IMR-90 (cell line): ENCODE results near the gene TAS2R40. TPM values are rescaled to one million over a fixed set of nuclear protein-coding genes. Genes with fewer than 3 reads are reported as not detected.

Experiments used
- ATAC-seq: fragments of 200-7000 bp; cut with Tn5 transposase; 2 replicates; pipeline ENCODE4 v1.9.1; 2020; ENCODE audit warnings: low read depth, mild to moderate bottlenecking, moderate library complexity
- BruUV-seq: library from RNA; stranded (reverse); fragments of 400-500 nt; replicated peaks from 2 replicates; lab custom pipeline; 2021; lab: Mats Ljungman, UMichigan
- CTCF ChIA-PET: fragments of 300-600 bp; formaldehyde crosslinking; extraction: SDS; loops from one replicate; lab custom pipeline; 2021; ENCODE audit warnings: antibody characterized with exemption; lab: Yijun Ruan, JAX
- POLR2A ChIA-PET: fragments of 300-600 bp; sonication (Branson Sonifier 250); formaldehyde crosslinking; loops from one replicate; lab custom pipeline; 2022; ENCODE audit warnings: antibody characterized with exemption; ENCODE audit not compliant: unreplicated experiment; lab: Charles Lee
- DNase-seq: peaks from one replicate; pipeline ENCODE4 v3.0.0; 2013
- H2AFZ ChIP-seq: replicated peaks from 2 replicates; pipeline ENCODE3; 2013; ENCODE audit warnings: low read length, mild to moderate bottlenecking; ENCODE audit not compliant: poor library complexity
- H2AK5ac ChIP-seq: 2 replicates; pipeline ENCODE4 v1.6.1; 2013; ENCODE audit warnings: low read depth, low read length, inconsistent platforms
- H2AK9ac ChIP-seq: replicated peaks from 2 replicates; pipeline ENCODE3; 2013; ENCODE audit warnings: mild to moderate bottlenecking, low read depth, low read length, moderate library complexity; ENCODE audit not compliant: poor library complexity
- H2BK120ac ChIP-seq: 2 replicates; pipeline ENCODE4 v1.6.1; 2013; ENCODE audit warnings: low read depth, low read length, inconsistent platforms
- H2BK15ac ChIP-seq: 3 replicates; pipeline ENCODE4 v1.6.1; 2013; ENCODE audit warnings: low read depth, low read length, inconsistent platforms
- H2BK20ac ChIP-seq: 2 replicates; pipeline ENCODE4 v1.6.1; 2013; ENCODE audit warnings: low read depth, mild to moderate bottlenecking, inconsistent platforms, low read length, moderate library complexity
- H2BK5ac ChIP-seq: 2 replicates; pipeline ENCODE4 v1.6.1; 2013; ENCODE audit warnings: mild to moderate bottlenecking, low read depth, low read length, inconsistent platforms; ENCODE audit not compliant: poor library complexity, severe bottlenecking
- H3K14ac ChIP-seq: replicated peaks from 2 replicates; pipeline ENCODE4 v1.6.1; 2013; ENCODE audit warnings: low read depth, low read length, inconsistent platforms
- H3K18ac ChIP-seq: 2 replicates; pipeline ENCODE4 v1.6.1; 2013; ENCODE audit warnings: low read depth, low read length, control low read depth
- H3K23ac ChIP-seq: 2 replicates; pipeline ENCODE4 v1.6.1; 2013; ENCODE audit warnings: low read depth, low read length, inconsistent platforms
- H3K27ac ChIP-seq: 2 replicates; pipeline ENCODE4 v1.5.1; 2013; ENCODE audit warnings: mild to moderate bottlenecking, control low read depth, low read length; ENCODE audit not compliant: insufficient read depth
- H3K27me3 ChIP-seq: 2 replicates; pipeline ENCODE4 v1.6.1; 2013; ENCODE audit warnings: low read length; ENCODE audit not compliant: control insufficient read depth, insufficient read depth
- H3K36me3 ChIP-seq: 2 replicates; pipeline ENCODE4 v1.6.1; 2013; ENCODE audit warnings: low read length, mixed read lengths; ENCODE audit not compliant: control insufficient read depth, insufficient read depth
- H3K4ac ChIP-seq: 2 replicates; pipeline ENCODE4 v1.6.1; 2013; ENCODE audit warnings: low read depth, low read length, inconsistent platforms
- H3K4me1 ChIP-seq: 2 replicates; pipeline ENCODE4 v1.6.1; 2013; ENCODE audit warnings: low read length, mixed read lengths; ENCODE audit not compliant: control insufficient read depth, insufficient read depth
- H3K4me2 ChIP-seq: 2 replicates; pipeline ENCODE4 v1.6.1; 2013; ENCODE audit warnings: low read depth, mild to moderate bottlenecking, control low read depth, low read length, moderate library complexity
- H3K4me3 ChIP-seq: 2 replicates; pipeline ENCODE4 v1.5.1; 2013; ENCODE audit warnings: low read depth, mild to moderate bottlenecking, control low read depth, low read length, moderate library complexity; ENCODE audit not compliant: insufficient read depth
- H3K56ac ChIP-seq: 2 replicates; pipeline ENCODE4 v1.6.1; 2013; ENCODE audit warnings: low read length, inconsistent platforms; ENCODE audit not compliant: insufficient read depth; ENCODE audit errors: extremely low read depth
- H3K79me1 ChIP-seq, 2 experiments: 2 replicates each; pipeline ENCODE4 v1.6.1; 2013; ENCODE audit warnings: low read length in 2 of 2, inconsistent platforms in 1 of 2, low read depth in 1 of 2
- H3K9ac ChIP-seq: 2 replicates; pipeline ENCODE4 v1.6.1; 2013; ENCODE audit warnings: low read depth, low read length, control low read depth
- H3K9me1 ChIP-seq: 2 replicates; pipeline ENCODE4 v1.6.1; 2013; ENCODE audit warnings: low read length, inconsistent platforms; ENCODE audit not compliant: insufficient read depth
- H3K9me3 ChIP-seq: 2 replicates; pipeline ENCODE4 v1.6.1; 2013; ENCODE audit warnings: low read length; ENCODE audit not compliant: control insufficient read depth, insufficient read depth
- H4K20me1 ChIP-seq: 2 replicates; pipeline ENCODE4 v1.6.1; 2013; ENCODE audit warnings: low read length, inconsistent platforms; ENCODE audit not compliant: insufficient read depth
- H4K5ac ChIP-seq: 2 replicates; pipeline ENCODE4 v1.6.1; 2013; ENCODE audit warnings: mild to moderate bottlenecking, low read depth, low read length, control low read depth
- H4K8ac ChIP-seq, 2 experiments: 2 replicates each; pipeline ENCODE4 v1.6.1; 2013; ENCODE audit warnings: low read depth in 2 of 2, low read length in 2 of 2, control low read depth in 1 of 2, inconsistent platforms in 1 of 2
- H4K91ac ChIP-seq: 2 replicates; pipeline ENCODE4 v1.6.1; 2013; ENCODE audit warnings: low read depth, low read length, inconsistent platforms; ENCODE audit not compliant: insufficient read depth
- BHLHE40 ChIP-seq: fragments of 150-350 bp; IDR thresholded peaks from 2 replicates; pipeline ENCODE4 v1.6.1; 2016; ENCODE audit warnings: mild to moderate bottlenecking, low read depth, low read length
- CHD1 ChIP-seq: IDR thresholded peaks from 2 replicates; pipeline ENCODE4 v1.6.1; 2012; ENCODE audit warnings: low read depth, low read length, improper control_type of control experiment
- CTCF ChIP-seq: conservative IDR thresholded peaks from 2 replicates; pipeline ENCODE4 v1.5.1; 2012; ENCODE audit warnings: mild to moderate bottlenecking, low read depth, low read length, improper control_type of control experiment
- MAZ ChIP-seq: IDR thresholded peaks from 2 replicates; pipeline ENCODE4 v1.6.1; 2012; ENCODE audit warnings: low read depth, mild to moderate bottlenecking, low read length, improper control_type of control experiment, moderate library complexity, borderline replicate concordance
- RAD21 ChIP-seq: IDR thresholded peaks from 2 replicates; pipeline ENCODE4 v1.6.1; 2012; ENCODE audit warnings: low read length, improper control_type of control experiment
- SMC3 ChIP-seq: fragments of 150-350 bp; IDR thresholded peaks from 2 replicates; pipeline ENCODE4 v1.6.1; 2016; ENCODE audit warnings: low read depth, mild to moderate bottlenecking, antibody characterized with exemption, low read length, moderate library complexity
- WGBS, 2 experiments: methylation state at CpG; one replicate each; pipeline versions ENCODE4 v1.1.5 to v1.1.7; 2013; ENCODE audit warnings: missing lambda C conversion rate in 2 of 2; ENCODE audit not compliant: insufficient read length in 1 of 2; ENCODE audit errors: extremely low coverage in 2 of 2; 5-methylcytosine and 5-hydroxymethylcytosine counted together
- dilution Hi-C: fragments of 300-500 bp; cut with HindIII; formaldehyde crosslinking; loops from one replicate; pipeline ENCODE4 v1.14.3; 2018; ENCODE audit warnings: low sequenced_read_pairs; ENCODE audit not compliant: unreplicated experiment
- in situ Hi-C: fragments of 300-500 bp; cut with MboI; formaldehyde crosslinking; loops from 3 replicates; pipeline ENCODE4 v1.14.3; 2019; ENCODE audit warnings: low sequenced_read_pairs, inconsistent platforms, mixed read lengths
- intact Hi-C: fragments of 100-400 bp; cut with micrococcal nuclease; formaldehyde crosslinking; loops from 2 replicates; pipeline ENCODE4 v1.10.0; 2022
- polyA plus RNA-seq, 3 experiments: library from polyadenylated mRNA; depleted of rRNA; stranded (reverse); fragments of >200 nt; gene quantifications; 2 replicates each; pipeline ENCODE4 v1.2.3, GENCODE V29; 2012; ENCODE audit warnings: low replicate concordance in 1 of 3
- total RNA-seq: library from RNA; depleted of rRNA; stranded (reverse); fragments of >200 nt; gene quantifications from 2 replicates; pipeline ENCODE4 v1.2.3, GENCODE V29; 2012

The TAS2R40 gene
- total and polyA plus RNA-seq, 2 of the 4 experiments (the other 2 are of a cell fraction), result not detected

GRCh38 chr7:143265017-143265693 lies 43.3 kb downstream of the TAS2R40 start:
- no TSS peak for BruUV-seq
- no peak overlapping the region for H2BK120ac ChIP-seq
- H2BK5ac ChIP-seq, result no peak overlapping the region
- ChIA-PET CTCF (no interaction called here), POLR2A (interaction anchor here (0.6 kb wide), 1 partner anchor 126 kb away, joined by 5 read pairs; no protein-coding TSS in a partner anchor)
- H2AK5ac ChIP-seq, result no peak overlapping the region
- no peak overlapping the region for H2BK15ac ChIP-seq
- dilution Hi-C loops (no loop called here), in situ Hi-C loops (no loop called here), intact Hi-C loops (no loop called here)
- H4K5ac ChIP-seq, result no peak overlapping the region
- no peak overlapping the region for H3K14ac ChIP-seq
- no peak overlapping the region for H4K8ac ChIP-seq
- no peak overlapping the region for H3K4me3 ChIP-seq
- WGBS, 2 experiments, result no CpG with 5 or more reads among the region's 15 CpGs
- H3K27me3 ChIP-seq, result no peaks in the 10 kb centered on the region
- H4K91ac ChIP-seq, result no peak overlapping the region
- peaks cover 4% of the 10 kb centered on the region; the same call in 1 of the 2 replicates for H3K9me1 ChIP-seq
- H3K36me3 ChIP-seq, result peaks cover 22% of the 10 kb centered on the region
- H3K27ac ChIP-seq, result no peak overlapping the region
- DNase-seq, result no peak
- no peak overlapping the region for H3K23ac ChIP-seq
- no peak overlapping the region for H2BK20ac ChIP-seq
- H2AFZ ChIP-seq, result no peak overlapping the region
- no peak overlapping the region for H3K56ac ChIP-seq
- H3K9me3 ChIP-seq, result no peaks in the 10 kb centered on the region
- no peak for TF ChIP-seq MAZ
- no peak for TF ChIP-seq CTCF
- TF ChIP-seq CHD1, result no peak
- TF ChIP-seq SMC3, result no peak
- TF ChIP-seq RAD21, result no peak
- TF ChIP-seq BHLHE40, result no peak
- H3K4me2 ChIP-seq, result no peak overlapping the region
- no peak overlapping the region for H2AK9ac ChIP-seq
- H3K18ac ChIP-seq, result no peak overlapping the region
- no peaks in the 10 kb centered on the region for H4K20me1 ChIP-seq
- H3K4me1 ChIP-seq, result peaks cover 2% of the 10 kb centered on the region; the same call in 1 of the 2 replicates
- H3K4ac ChIP-seq, result no peak overlapping the region
- no peak for ATAC-seq
- H3K9ac ChIP-seq, result no peak overlapping the region
- H3K79me1 ChIP-seq, result peaks cover 0 to 17% of the 10 kb centered on the region in 2 experiments
